ENCODE results near the gene PTPRU.

The PTPRU gene

GRCh38 chr1:29245876-29246275 lies 9.6 kb downstream of the PTPRU start:
- no peak for DNase-seq (ENCODE audit: low read depth)

GRCh38 chr1:29247044-29247443 lies 10.7 kb downstream of the PTPRU start:
- DNase-seq (ENCODE audit: low read depth), result no peak

GRCh38 chr1:29247571-29248273 lies 11.4 kb downstream of the PTPRU start:
- DNase-seq (ENCODE audit: low read depth), result no peak

GRCh38 chr1:29248409-29248808 lies 12.1 kb downstream of the PTPRU start:
- no peak for DNase-seq (ENCODE audit: low read depth)

- DNase-seq (ENCODE audit: low read depth), result no peak
Measured at GRCh38 chr1:29249170-29249691, 12.9 kb downstream of the PTPRU start.

- DNase-seq (ENCODE audit: low read depth), result no peak
Measured at GRCh38 chr1:29249951-29250581, 13.7 kb downstream of the PTPRU start.

- no peak for DNase-seq (ENCODE audit: low read depth)
Measured at GRCh38 chr1:29251164-29252124, 15.1 kb downstream of the PTPRU start.

GRCh38 chr1:29253180-29253579 lies 16.9 kb downstream of the PTPRU start:
- no peak for DNase-seq (ENCODE audit: low read depth)

- DNase-seq (ENCODE audit: low read depth), result no peak
Measured at GRCh38 chr1:29254346-29254745, 18.0 kb downstream of the PTPRU start.

- no peak for DNase-seq (ENCODE audit: low read depth)
Measured at GRCh38 chr1:29255134-29255666, 18.9 kb downstream of the PTPRU start.

GRCh38 chr1:29256394-29256793 lies 20.1 kb downstream of the PTPRU start:
- DNase-seq (ENCODE audit: low read depth), result no peak

- no peak for DNase-seq (ENCODE audit: low read depth)
Measured at GRCh38 chr1:29256979-29257804, 20.9 kb downstream of the PTPRU start.

- DNase-seq (ENCODE audit: low read depth), result no peak
Measured at GRCh38 chr1:29258189-29258975, 22.1 kb downstream of the PTPRU start.

- DNase-seq (ENCODE audit: low read depth), result no peak
Measured at GRCh38 chr1:29258976-29259801, 22.9 kb downstream of the PTPRU start.

- no peak for DNase-seq (ENCODE audit: low read depth)
Measured at GRCh38 chr1:29259802-29260441, 23.6 kb downstream of the PTPRU start.

GRCh38 chr1:29260531-29260930 lies 24.2 kb downstream of the PTPRU start:
- DNase-seq (ENCODE audit: low read depth), result no peak

GRCh38 chr1:29264773-29265389 lies 28.6 kb downstream of the PTPRU start:
- DNase-seq (ENCODE audit: low read depth), result no peak

GRCh38 chr1:29266912-29267311 lies 30.6 kb downstream of the PTPRU start:
- no peak for DNase-seq (ENCODE audit: low read depth)
